Measurements from ENCODE around the gene PCDHGA1.

Gene PCDHGA1

DNA sequence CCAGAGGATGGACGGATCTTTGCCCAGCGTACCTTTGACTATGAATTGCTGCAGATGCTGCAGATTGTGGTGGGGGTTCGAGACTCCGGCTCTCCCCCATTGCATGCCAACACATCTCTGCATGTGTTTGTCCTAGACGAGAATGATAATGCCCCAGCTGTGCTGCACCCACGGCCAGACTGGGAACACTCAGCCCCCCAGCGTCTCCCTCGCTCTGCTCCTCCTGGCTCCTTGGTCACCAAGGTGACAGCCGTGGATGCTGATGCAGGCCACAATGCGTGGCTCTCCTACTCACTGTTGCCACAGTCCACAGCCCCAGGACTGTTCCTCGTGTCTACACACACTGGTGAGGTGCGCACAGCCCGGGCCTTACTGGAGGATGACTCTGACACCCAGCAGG lies 160.5 kb downstream of the PCDHGA1 start:
- DNase-seq (ENCODE audit: low read depth in 2 of 2), result no peak

DNA sequence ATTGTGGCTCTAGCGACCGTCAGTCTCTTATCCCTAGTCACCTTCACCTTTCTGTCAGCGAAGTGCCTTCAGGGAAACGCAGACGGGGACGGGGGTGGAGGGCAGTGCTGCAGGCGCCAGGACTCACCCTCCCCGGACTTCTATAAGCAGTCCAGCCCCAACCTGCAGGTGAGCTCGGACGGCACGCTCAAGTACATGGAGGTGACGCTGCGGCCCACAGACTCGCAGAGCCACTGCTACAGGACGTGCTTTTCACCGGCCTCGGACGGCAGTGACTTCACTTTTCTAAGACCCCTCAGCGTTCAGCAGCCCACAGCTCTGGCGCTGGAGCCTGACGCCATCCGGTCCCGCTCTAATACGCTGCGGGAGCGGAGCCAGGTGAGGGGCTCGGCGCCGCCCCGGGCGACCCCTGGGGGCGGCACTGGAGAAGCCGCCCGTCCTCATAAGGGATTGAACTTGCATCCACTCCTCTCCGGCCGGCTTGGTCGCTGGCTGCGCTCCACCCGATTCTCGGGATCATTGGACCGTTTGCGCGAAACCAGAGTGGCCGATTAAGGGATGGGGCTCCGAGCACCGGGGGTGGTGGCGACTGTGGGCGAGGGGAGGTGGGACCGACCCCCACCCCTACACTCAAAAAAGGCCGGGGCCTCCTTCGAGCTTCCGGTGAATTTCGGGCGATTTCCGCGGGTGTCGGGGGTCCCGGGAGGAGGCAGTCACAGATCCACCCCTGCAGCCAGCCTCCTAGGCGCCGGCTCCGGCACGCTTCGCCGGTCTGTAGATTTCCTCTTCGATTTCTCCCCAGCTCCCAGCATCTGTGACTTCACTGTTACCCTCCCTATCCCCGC lies 161.2 kb downstream of the PCDHGA1 start:
- no peak for DNase-seq (ENCODE audit: low read depth in 2 of 2)

DNA sequence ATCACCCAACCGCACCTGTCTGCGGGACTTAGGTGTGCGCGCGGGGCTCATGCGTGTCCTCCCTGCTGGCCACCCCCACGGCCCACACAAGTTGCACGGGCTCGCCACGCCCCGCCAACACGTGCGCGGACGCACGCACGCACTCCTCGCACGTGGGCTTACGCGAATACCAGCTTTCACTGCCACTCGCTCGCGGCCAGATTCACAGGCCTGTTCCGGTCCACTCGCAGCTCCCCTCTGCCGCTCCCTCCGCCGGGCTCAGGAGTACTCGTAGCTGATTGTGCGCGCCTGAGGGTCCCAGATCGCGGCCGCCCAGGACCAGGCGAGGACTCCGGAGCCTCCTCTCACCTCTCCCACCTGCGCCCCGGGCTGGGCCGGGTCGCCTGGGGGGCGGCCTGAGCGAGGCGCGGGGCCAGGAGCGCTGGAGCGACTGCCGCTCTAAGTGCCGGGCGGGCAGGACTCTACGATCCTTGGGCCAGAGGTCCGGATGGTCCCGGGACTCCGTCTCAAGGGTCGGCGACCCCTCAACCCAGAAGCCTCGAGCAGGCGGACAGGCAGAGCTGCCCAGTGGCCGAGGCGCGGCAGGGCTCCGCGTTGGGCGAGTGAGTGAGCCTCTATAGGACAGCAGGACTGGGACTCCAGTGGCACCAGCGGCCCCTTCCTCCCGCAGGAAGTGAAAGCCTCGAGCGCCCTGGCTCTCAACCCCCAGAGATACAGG lies 162.0 kb downstream of the PCDHGA1 start:
- DNase-seq (ENCODE audit: low read depth in 2 of 2), result no peak

DNA sequence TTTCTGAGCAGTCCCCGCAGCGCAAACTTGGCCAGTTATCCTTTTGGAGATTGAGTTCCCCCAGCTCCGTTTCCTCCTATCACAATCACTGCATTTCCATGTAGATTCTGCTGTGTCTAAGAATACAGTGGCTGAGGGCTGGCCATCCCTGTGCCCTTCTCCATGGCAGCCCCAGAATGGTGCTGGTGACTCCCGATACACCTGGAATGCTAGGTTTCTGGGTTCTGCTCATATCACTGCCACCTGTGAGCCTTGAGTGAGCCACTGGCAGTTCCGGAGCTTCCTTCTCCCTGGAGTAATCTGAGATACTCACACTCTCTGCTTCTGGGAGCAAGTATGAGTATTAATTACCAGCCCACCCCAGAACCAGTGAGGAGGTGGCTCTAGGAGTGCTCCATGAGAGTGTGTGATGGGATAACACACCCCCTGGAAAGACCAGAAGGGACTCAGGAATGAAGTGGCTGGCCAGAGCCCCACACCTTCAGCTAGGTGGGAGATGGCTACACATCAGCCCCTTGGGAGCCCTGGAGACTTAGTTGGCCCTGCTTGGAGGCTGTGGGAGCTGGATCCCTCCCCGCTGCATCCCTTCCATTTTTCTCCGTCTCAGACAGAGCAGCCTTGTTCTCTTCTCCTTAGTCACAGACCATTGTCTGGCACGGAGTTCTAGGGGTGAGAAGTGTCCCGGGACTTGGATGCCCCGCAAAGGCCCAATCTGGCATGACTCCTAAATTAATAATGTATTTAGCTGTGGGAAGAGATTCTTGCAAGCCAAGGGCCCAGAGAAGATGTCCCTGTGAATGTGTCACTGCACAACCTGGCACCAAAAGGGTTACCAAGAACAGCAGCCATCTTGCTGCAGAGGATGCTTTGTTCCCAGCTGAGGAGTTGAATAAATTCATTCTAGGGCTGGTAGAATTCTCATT lies 163.4 kb downstream of the PCDHGA1 start:
- DNase-seq (ENCODE audit: low read depth in 2 of 2), result no peak

DNA sequence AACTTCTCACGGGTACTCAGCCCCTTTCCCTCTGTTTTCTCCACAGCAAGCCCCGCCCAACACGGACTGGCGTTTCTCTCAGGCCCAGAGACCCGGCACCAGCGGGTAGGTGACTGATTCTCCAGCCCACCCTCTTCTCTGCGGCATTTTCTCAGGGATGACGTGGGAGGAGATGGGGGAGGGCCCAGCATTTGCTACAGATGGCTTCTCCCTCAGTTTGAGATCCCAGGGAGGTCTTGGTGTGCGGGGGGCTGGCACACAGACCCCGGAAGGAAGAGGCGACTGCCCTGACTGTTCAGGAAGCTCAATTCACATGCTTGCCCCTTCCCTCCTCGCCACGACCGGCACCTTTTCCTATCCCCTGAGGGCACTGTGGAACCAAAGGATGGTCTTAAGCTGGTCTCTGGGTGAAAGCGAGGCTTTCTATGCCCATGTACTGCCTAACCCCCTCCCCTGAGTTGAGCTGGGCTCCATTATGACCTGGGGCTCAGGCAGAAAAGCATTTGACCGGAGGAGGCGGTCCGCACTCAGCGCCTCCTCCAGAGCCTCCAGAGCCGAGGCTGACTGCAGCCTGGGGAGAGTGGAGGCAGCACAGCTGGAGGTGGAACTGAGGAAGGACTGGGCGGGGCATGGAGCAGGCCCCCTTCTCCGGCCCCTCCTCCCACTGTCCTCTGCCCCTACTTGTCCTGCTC lies 164.6 kb downstream of the PCDHGA1 start:
- DNase-seq (ENCODE audit: low read depth in 2 of 2), result no peak

DNA sequence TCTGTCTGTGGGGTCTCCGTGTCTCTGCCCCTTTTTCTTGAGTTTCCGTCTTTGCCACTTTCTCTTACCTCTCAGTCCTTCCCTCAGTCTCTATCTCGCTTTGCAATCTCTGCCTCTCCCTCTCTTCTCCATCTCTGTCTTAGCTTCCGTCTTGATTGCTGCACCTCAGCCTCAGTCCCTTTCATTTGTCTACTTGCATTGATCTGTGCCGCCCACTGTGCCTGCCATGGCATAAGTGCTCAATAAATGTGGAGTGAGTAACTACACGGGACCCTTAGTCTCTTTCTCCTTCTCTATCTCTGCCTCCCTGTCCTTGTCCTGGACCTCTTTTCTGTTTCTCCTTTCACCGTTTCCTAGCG lies 165.1 kb downstream of the PCDHGA1 start:
- DNase-seq (ENCODE audit: low read depth in 2 of 2), result no peak

DNA sequence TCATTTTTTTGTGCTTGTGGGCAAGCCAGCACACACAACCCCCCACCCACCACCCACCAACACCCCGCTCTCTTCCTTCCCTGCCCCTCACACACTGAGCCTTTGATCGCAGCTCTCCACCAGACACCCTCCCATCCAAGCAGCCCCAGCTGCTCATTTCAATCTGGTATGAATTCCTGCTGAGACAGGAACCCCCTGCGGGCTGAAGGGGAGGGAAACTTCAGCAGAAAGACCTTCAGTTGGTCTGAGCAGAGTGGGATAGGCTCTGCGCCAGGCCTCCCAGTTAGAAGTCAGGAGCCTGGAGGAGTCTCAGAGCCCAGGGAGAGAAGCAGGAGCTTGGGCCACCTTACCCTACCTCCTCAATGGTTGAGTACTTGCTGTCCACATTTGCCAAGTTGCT lies 165.7 kb downstream of the PCDHGA1 start:
- no peak for DNase-seq (ENCODE audit: low read depth in 2 of 2)

DNA sequence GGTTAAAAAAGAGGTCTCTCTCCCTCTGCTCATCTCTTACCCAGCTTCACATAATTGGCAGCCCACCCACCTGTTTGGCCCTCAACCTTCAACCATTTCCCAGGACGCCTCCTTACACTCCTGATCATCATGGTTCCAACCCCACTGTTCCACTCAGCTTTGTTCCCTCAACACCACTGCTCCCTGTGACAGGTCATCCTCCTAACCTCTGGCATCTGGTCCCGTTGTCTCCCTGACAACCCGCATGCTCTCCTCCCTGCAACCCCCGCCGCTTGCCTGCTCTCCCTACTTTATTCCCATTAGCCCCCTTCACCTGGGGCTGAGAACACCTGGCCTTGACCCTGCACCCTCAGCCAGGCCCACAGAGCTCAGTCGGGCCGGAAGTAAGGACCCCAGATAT lies 171.4 kb downstream of the PCDHGA1 start:
- no peak for DNase-seq (ENCODE audit: low read depth in 2 of 2)

DNA sequence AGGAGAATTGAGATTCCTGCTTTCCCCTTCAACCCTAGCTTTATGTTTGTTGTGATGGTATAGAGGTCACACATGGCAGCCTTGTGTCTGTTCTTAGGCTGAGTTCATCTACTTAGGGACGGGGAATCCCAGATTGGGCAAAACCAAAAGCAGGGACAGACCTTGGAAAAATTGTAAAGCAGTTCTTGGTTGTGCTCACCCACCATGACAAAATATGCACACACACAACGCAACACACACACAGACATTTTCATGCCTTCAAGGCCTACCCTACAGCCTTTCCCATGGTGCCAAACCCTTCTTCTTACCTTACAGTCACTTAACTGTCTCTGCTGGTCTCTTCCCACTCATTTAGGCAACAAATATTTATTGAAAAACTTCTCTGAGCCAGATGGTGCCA lies 173.4 kb downstream of the PCDHGA1 start:
- no peak for DNase-seq (ENCODE audit: low read depth in 2 of 2)

DNA sequence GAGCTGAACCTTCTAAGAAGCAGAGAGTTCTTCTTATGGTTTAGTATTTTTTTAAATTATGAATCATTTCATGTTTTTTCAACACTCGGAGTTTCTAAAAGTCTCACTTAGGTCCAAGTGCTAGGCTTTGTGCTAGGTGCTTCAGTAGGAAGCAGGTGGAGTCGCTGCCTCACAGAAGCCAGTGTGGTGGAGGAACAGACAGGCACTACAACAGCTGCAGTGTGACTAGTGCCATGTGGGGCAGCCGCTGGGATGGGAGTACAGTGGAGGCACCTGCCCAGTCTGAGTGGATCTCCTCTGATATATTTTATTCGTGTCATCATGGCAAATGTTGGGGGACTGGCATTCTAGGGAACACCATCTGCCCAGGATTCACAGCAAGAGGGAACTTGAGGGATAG lies 173.9 kb downstream of the PCDHGA1 start:
- DNase-seq (ENCODE audit: low read depth in 2 of 2), result no peak

DNA sequence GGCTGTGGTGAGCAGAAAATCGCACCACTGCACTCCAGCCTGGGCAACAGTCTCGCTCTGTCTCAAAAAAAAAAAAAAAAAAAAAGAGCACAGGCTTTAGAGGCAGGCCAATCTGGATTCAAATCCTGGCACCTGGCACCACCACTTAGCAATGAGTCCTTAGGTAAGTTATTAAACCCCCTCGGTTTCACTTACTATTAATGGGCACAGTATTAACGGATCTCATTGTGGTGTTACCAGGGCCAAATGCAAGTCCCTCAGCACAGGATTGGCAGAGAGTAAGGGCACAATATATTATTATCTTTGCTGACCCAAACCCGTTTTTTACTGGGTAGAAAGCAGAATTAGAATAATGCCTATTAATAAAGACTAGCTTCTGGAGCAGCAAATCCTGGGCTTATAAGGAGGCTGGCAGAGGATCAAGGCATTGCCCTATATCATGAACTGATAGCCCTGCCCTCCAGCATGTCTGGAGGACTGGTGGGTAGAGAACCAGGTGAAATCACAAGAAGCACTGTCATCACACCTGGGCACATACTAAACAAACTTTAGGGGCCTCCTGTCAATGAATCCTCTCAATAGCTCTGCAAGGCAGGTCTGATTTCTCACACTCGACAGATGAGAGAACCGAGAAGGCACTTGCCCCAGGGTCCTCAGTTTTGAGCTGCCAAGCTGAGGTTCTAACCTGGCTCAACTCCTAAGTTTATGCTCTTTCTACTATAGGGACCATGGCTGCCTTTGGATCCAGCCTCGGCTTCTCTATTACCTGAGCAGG lies 176.3 kb downstream of the PCDHGA1 start:
- DNase-seq (ENCODE audit: low read depth in 2 of 2), result no peak

DNA sequence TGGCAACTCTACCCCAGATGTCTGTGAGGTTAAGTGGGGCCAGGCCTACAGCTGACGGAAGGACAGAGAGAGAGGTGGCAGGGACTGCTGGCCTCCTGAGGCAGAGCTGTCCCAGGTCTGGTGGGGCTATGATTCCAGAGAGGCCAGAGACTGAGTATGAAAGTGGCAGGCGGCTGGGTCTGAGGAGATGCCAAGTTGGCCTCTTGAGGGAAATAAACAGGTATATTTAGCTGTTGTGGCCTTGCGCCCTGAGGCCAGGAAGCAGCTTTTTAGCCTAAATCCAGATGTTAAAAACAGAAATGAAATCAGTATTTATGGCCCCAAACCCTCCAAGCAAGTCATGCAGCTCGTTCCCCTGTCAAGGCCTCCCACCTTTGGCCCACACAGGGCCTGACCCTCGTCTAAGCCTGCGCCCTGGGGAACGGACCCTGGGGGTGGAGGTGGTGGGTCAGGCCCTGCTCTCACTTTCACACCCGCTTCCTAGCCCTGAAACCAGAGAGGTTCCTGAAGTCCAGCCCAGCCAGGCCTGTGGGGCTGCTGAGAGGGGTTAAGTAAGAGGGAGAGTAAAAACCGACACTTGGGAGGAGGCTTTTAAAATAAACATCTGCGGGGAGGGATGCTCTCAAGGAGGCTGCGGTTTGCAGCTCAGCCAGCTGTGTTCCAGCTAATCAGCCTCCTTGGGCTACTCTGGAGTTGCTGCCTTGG lies 177.2 kb downstream of the PCDHGA1 start:
- no peak for DNase-seq (ENCODE audit: low read depth in 2 of 2)

DNA sequence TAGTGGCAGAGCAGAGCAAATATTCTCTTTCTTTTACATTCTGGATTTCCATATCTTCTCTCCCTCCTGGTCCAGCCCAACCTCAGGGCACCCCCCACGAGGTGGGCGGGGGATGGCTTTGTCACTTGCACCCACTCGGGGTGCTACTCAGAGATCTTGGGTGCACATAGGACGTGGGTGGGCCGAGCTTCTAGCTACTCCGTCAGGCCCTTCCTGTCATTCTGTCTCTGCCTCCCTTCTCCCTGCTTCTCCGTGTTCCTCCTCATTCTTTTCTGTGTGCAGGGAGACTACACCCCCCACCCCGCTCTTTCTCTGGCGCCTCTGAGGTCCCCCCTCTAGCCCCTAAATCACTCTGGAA lies 178.1 kb downstream of the PCDHGA1 start:
- no peak for DNase-seq (ENCODE audit: low read depth in 2 of 2)

DNA sequence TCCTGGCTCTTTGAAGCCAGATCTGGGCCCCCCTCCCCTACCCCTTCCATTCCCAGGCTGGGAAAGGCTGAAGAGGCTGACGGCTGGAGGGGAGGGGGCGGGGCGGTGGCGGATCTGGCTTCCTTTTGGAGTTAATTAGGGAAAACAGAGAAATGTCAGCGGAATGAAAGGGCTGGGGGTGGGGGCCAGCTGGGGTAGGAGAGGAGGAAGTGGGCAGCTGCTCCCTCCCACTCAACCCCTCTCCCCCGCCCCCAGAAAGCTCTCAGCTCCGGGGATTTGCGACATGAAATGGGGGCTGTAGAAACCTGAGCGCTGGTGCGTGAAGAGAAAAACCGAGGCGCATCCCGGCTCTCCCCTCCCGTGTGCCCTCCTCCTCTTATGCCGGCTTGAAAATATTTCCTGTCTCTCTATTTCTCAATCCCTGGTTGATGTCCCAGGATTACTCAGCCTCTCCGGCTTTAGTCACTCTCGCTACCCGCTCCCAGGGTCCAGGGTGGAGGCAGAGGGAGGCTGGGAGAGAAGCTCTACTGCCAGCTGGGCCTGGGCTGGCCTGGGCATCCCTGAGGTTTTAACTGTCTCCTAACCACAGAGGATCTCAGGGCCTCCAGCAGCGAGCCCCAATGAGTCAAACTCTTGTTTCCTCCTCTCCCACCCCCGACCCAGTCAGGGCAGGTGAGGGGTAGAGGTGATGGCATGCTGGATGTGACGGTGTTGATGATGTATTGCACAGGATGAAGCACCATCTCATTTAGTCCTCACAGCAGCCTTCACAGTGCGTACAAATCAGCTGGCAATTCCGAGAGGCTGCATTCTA lies 178.7 kb downstream of the PCDHGA1 start:
- no peak for DNase-seq (ENCODE audit: low read depth in 2 of 2)

DNA sequence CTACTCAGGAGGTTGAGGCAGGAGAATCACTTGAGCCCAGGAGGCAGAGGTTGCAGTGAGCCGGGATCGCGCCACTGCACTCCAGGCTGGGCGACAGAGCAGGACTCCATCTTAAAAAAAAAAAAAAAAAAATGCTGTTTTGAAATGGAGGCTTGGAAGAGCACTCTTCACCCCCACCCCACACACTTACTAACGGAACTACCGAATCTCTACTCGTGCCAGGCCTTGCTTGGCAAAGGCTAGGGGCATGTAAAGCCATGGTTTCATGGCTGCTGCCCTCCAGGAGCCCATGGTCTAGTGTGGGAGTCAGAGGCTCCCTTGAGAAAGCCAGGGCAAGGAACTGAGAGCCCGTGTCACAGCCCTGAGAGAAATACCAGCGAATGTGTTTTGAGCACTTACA lies 179.8 kb downstream of the PCDHGA1 start:
- DNase-seq (ENCODE audit: low read depth in 2 of 2), result no peak

DNA sequence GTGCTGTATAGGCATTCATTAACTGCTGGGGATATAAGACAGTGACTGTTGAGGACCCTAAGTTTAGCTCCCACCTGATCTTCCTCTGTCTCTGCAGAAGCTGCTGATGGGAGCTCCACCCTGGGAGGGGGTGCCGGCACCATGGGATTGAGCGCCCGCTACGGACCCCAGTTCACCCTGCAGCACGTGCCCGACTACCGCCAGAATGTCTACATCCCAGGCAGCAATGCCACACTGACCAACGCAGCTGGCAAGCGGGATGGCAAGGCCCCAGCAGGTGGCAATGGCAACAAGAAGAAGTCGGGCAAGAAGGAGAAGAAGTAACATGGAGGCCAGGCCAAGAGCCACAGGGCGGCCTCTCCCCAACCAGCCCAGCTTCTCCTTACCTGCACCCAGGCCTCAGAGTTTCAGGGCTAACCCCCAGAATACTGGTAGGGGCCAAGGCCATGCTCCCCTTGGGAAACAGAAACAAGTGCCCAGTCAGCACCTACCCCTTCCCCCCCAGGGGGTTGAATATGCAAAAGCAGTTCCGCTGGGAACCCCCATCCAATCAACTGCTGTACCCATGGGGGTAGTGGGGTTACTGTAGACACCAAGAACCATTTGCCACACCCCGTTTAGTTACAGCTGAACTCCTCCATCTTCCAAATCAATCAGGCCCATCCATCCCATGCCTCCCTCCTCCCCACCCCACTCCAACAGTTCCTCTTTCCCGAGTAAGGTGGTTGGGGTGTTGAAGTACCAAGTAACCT lies 180.7 kb downstream of the PCDHGA1 start:
- no peak for DNase-seq (ENCODE audit: low read depth in 2 of 2)

DNA sequence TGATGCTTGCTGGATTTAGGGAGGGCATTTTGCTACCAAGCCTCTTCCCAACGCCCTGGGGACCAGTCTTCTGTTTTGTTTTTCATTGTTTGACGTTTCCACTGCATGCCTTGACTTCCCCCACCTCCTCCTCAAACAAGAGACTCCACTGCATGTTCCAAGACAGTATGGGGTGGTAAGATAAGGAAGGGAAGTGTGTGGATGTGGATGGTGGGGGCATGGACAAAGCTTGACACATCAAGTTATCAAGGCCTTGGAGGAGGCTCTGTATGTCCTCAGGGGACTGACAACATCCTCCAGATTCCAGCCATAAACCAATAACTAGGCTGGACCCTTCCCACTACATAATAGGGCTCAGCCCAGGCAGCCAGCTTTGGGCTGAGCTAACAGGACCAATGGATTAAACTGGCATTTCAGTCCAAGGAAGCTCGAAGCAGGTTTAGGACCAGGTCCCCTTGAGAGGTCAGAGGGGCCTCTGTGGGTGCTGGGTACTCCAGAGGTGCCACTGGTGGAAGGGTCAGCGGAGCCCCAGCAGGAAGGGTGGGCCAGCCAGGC lies 181.5 kb downstream of the PCDHGA1 start:
- no peak for DNase-seq (ENCODE audit: low read depth in 2 of 2)

DNA sequence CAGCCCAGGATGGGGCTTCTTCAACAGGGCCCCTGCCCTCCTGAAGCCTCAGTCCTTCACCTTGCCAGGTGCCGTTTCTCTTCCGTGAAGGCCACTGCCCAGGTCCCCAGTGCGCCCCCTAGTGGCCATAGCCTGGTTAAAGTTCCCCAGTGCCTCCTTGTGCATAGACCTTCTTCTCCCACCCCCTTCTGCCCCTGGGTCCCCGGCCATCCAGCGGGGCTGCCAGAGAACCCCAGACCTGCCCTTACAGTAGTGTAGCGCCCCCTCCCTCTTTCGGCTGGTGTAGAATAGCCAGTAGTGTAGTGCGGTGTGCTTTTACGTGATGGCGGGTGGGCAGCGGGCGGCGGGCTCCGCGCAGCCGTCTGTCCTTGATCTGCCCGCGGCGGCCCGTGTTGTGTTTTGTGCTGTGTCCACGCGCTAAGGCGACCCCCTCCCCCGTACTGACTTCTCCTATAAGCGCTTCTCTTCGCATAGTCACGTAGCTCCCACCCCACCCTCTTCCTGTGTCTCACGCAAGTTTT lies 182.1 kb downstream of the PCDHGA1 start:
- DNase-seq (ENCODE audit: low read depth in 2 of 2), result peak; percentile 46 to 68
